HPDE6-E6E7 (cell line): ENCODE measurements around the gene DENND5A.
"Not testable (repeated sequence)": the region's sequence is repeated elsewhere in the genome, so short reads cannot be mapped to it uniquely, and the experiment has no call there.

Experiments
- DNase-seq: peaks from one replicate; pipeline ENCODE4 v3.0.0; 2011; ENCODE audit warnings: missing footprints; ENCODE audit errors: extremely low spot score

The DENND5A gene

DNA sequence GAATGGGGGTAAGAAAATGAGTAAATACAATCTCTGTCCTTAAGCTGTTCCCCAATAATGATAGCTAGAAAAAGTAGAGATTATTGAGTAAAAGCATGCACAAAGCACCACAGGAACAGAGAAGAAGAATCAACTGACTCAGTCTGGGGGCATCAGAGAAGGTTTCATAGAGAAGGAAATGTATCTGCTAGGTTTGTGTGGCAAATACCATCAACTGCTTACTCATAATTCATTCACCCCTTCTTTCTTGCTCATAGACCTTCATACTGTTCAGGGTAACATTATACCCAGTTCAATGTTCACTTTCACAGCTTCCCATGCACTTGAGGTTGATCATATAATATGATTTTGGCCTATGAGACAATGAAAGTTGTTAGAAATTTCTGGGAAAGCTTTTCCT lies 88.6 kb downstream of the DENND5A start:
- DNase-seq = no peak

DNA sequence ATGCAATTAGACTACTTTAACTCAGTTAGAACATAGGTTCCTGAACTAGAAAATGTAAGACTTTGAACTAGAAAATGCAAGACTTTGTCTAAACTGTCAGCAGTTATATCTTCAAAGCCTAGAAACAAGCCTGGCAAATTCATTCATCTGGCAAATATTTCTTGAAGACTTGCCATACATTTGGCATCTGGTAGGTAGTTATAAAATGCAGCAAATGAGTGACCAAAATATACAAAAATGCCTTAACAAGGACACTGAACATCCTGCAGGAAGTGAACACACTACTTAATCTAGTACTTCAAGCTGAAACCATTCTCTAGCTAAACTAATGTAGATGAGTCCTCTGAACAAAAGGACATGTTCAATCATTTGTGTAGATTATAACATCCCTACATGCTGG lies 89.0 kb downstream of the DENND5A start:
- DNase-seq = no peak

DNA sequence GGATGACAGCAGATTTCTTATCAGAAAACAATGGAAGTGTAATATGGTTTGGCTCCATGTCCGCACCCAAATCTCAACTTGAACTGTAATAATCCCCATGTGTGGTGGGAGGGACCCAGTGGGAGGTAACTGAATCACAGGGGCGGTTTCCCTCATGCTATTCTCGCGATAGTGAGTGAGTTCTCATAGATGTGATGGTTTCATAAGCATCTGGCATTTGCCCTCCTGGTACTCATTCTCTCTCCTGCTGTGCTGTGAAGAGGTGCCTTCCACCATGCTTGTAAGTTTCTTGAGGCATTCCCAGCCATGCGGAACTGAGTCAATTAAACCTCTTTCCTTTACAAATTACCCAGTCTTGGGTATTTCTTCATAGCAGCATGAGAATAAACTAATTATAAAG lies 92.8 kb downstream of the DENND5A start:
- no peak for DNase-seq

DNA sequence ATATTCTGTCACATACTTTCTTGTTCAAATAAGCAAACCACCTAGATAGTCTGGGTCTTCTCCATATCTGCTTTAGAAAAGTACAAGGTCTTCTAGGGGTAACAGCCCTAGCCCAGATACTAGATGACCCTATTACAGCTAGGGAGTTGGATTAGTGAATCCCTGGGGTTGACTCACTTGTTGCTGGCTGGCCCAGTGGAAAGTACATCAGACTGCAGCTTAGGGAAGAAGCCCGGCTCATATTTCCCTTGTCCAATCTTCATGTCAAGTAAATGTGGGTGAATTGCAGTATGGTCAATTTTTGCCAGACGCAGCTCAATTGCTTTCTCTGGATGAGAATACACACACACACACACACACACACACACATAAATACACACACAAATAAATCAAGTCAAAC lies 94.7 kb downstream of the DENND5A start:
- no peak for DNase-seq

DNA sequence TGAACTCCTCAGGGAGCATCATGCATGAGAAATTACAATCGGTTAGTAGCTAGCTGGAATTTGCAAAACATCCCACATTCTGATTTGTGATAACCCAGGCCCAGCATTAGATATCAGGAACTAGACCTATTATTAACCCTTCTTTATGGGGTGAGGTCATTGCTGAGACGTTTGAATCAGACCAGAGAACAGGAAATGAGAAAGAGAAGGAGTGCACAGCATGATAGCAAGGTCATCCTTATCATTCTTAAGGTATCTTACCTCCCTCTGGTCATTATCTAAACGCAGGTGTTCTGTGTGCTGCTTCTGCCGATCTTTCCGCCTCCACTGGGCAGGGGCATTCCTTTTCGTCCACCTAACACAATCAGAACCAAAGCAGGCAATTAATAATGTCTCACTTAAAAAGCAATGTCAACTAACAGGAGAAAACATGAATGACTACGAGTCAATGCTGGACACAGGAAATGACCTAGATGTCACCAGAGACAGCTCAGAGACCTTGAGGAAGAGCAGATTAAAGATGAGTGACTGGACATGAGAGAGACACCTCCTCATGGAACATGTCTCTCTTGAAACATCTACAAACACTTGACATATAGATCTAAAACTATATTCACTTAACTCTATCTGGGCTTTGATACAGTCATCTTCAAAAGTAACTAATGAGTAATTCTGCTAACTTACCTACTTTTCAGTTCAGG lies 95.4 kb downstream of the DENND5A start:
- DNase-seq = no peak

DNA sequence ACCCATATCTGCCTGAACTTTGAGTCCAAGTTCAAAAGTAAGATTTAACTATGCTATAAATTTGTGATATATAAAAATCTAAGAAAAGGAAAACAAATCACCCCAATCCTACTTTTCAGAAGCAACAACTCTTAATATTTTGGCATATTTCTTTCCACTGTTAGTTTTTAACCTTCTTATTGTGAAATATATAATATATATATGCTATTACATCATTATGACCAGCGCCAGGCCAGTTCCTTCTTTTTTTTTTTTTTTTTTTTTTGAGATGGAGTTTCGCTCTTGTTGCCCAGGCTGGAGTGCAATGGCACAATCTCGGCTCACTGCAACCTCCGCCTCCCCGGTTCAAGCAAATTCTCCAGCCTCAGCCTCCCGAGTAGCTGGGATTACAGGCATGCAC lies 103.2 kb downstream of the DENND5A start:
- DNase-seq = not testable (repeated sequence)

DNA sequence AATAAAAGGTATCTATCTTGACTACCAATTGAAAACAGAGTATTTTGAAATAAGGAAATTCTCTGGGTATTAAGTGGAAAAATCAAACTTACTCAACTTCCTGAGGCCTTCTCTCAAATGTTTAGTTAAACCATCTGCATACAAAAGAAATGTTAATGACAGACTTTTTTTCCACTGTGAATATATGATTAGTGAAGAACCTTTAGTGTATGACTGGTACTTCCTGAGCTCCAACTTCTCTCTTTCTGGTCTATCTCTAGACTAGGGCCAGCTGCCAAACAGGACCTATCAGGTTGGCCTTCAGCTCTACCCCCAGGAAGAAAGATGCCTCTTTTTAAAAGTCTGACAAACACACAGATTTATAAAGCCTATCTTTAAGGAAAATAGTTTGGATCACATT lies 105.0 kb downstream of the DENND5A start:
- no peak for DNase-seq

DNA sequence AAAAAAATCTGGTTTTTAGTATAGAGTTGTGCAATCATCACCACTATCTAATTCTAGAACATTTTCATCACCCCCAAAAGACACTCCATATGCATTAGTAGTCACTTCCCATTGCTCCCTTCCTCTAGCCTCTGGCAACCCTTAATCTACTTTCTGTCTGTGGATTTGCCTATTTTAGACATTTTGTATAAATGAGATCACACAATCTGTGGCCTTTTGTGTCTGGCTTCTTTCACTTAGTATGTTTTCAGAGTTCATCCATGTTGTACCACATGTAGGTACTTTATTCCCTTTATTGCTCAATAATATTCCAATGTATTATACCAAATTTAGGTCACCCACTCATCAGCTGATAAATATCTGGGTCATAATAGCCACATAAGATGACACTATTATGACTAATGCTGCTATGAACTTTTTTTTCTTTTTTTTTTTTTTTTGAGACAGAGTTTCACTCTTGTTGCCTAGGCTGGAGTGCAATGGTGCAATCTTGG lies 106.2 kb downstream of the DENND5A start:
- no peak for DNase-seq

DNA sequence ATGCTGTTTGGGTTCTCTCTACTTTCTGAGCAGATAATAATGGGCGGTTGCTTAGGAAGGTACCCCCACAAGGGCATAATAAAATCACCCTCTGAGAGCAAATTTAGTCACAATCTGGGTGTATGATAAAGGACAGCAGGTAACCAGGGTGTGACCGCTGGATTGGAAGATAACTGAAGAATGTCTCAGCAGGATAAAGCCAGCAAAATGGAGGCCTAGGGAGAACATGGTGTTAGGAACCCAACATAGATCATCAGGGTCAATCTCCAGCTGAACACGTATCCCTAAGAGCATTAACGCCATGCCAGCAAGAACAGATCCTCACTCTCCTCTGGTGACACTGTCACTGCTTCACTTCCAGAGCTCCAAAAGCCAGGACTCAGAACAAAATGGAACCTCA lies 109.2 kb downstream of the DENND5A start:
- no peak for DNase-seq

DNA sequence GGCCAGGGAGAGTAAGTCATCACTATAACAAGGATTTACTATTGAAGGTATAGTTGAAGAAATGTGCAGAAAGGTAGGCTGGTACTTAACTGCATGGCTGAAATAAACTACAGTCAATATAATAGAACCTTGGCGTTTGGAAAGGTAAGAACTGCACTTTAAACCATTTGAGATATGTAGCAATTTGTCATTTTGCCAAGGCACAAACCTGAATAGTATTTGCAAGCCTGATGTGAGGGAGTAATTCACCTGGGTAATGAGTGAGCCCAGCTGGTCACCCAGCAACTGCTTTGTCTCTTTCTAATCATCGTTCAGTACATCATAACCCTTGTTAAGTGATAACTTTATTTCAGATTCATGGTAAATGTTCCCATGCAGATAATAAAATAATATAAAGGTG lies 111.5 kb downstream of the DENND5A start:
- no peak for DNase-seq

DNA sequence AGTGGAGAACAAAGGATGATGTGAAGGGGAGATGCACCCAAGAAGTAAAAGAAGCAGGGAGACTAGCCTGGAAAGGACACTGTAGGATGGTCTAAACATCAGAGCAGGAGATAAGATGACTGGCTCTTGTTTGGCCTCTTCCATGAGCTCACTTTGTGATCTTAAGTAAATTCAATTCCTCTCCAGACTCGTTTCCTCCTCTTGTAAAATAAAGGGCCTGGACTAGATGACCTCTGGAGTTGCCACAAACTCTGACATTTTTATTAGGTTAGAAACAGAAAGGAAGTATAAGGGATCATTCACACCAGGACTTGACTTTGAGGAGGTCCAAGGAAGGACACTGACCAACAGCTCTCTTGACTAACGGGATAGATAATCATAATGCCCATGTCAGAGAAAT lies 113.5 kb downstream of the DENND5A start:
- no peak for DNase-seq

DNA sequence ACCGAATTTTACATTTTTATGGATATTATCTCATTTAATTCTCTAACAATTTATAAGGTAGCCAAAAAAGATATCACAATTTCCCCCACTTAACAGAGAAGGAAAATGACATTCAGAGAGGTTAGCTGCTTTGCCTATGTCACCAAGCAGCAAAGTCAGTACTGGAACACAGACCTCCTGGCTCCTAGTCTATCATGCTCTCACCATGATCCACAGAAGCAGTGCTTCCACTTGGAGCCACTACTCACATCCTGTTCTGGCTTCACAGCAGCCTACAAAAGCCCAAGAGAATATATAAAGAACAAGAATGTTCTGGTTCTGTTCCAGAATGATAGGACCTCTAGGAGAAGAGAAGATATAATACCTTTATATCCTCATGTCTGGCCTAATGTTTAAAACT lies 114.2 kb downstream of the DENND5A start:
- no peak for DNase-seq

DNA sequence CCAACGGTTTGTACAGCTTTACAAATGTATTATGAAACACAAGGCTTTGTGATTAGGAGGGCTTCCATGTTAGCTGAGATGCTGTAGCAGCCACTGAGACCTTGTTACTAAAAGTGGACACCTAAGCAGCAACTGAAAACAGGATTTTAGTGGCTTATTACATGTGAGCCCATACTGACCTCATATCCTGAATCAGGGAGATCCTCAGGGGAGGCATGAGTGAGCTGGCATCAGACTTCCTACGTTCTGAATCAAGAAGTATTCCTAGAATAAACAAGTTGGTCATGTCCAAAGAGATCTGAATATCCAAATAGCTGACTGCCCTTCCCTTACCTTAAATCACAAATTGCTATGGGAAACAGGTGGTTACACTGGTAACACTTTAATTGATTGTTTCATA lies 114.6 kb downstream of the DENND5A start:
- no peak for DNase-seq

DNA sequence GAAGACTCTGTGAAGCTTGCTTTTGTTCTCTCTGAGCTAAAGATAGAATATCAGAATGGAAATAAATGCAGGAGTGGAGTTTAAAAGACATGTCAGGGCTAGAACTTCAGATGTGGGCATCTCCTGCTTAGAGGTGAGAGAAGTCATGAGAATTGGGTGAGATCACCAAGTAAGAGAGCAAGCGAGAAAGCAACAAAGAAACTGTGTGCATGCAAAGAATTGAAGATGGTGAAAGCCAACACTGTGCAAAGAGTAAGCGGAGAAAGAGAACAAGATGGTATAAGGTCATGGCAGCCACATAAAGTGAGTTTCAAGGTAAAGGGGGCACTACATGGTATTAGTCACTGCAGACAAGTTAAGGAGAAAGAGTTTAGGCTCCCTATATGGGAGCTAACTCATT lies 116.4 kb downstream of the DENND5A start:
- DNase-seq = no peak

DNA sequence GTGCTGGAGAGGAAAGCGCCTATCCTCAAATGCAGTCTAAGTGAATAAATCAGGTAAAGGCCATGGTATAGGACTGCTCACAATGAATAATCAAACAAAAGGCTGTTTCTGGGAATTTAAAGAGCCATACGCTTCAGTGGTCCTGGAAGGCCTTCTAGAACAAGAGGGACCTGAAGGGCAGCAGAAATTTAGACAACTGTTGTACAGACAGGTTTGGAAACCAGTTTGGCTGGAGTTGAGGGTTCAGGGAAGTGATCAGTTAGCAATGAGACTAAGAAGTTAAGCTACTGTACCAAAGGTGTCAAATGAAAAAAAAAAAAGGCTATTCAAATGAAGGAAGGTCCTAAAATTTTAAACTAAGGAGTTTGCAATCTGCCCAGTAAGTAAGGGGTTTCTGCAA lies 117.1 kb downstream of the DENND5A start:
- no peak for DNase-seq

DNA sequence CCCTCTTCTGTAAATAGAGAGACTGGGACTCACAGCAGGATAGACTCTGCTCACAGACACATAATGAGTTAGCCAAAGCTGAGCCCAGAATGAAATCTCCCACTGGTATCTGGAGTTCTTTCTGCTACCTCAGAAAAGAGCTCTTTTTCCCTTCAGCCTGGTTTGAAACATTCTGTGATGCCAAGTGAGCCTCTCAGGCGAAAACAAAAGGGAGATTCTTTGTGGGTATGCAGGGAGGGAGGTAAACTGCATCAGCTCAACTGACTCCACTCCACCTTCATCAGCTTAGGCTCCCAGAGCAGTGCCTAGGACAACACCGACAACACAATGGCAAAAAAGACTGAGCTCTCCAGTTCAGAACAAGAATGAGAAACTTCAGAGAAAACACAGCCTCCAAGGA lies 118.7 kb downstream of the DENND5A start:
- no peak for DNase-seq

DNA sequence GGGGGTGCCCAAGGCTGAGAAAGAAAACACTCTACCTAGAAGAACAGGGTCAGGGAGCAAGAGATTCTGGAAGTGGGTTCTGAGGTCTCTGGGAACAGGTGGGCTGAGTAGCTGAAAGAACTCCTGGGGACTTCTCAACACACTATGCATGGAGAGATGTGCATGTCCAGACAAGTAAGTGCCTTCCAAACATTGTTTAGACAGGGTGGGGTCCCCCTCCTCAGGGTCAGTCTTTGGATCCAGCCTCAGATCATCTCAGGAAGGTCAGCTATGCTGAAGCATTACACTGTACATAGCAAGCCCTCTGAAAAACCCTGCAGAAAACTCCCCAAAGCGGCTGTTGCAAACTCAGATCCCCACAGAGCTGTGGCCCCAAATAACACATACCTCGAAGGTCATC lies 119.9 kb downstream of the DENND5A start:
- no peak for DNase-seq

DNA sequence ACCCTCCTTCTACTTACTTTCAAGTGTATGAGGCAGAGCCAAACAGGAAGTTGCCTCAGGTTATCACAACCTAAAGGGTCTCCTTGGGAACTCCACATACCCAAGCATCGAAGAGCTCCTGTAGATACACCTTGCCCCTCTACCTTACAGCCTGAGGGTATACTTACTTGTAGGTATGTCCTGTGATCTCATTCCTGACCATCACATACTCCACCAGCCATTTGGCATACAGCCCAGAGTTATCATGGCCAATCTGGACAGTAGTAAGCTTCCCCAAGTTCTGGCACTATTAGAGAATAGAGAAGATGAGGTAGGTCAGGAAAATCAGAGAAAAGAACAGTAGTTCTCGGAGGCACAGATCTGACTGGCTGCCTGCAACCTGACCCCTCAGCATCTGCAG lies 120.3 kb downstream of the DENND5A start:
- DNase-seq = no peak

DNA sequence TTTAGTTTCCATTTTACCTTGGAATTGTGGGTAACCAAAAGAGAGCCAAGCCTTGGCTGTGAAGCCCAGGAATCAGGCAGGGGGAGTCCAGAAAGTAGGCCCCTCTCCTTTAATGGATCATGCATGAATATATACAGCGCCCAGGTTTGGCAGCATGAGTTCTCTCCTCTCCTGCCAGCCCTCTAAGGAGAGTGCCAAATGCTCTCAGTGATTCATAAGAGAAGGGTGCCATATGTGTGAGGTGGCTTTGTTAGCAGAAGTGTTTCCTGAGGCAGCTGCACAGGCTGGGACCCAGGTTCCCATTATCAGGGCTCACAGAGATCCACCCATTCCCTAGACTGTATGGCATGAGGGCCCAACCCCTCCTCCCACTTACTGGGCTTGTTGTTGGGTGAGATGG lies 121.4 kb downstream of the DENND5A start:
- DNase-seq = no peak

DNA sequence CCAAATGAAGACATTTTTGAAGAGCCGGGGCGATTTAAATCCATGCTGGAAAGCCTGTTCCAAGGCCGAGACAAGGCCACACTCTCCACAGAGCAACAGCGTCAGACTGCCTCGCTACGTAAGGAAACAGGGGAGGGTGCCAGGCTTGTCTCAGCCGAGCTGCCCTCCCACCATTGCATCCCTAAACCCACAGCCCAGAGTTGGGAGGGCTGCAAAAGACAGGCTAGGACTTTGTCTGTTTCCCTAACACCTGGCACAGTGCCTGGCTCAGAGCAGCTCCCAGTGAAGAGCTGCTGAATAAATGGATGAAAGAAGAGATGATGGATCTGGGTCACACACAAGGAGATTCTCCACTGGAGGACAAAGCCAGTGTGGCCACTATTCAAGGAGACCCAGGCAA lies 122.4 kb downstream of the DENND5A start:
- DNase-seq = no peak

DNA sequence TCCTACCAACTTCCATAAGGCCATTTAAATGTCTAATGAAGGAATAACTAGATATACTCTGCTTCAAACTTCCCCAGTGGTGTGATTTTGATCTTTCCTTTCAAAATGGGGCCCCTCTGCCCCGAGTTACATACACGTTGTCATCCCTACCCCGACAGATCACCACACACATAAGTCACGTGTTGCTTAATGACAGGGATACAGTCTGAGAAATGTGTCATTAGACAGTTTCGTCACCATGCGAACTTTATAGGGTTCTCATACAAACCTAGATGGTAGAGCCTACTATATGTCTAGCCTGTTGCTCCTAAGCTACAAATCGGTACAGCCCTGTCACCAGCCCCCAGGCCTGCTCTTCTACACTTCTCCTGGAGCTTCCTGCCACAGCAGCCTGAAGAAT lies 124.0 kb downstream of the DENND5A start:
- DNase-seq = no peak

DNA sequence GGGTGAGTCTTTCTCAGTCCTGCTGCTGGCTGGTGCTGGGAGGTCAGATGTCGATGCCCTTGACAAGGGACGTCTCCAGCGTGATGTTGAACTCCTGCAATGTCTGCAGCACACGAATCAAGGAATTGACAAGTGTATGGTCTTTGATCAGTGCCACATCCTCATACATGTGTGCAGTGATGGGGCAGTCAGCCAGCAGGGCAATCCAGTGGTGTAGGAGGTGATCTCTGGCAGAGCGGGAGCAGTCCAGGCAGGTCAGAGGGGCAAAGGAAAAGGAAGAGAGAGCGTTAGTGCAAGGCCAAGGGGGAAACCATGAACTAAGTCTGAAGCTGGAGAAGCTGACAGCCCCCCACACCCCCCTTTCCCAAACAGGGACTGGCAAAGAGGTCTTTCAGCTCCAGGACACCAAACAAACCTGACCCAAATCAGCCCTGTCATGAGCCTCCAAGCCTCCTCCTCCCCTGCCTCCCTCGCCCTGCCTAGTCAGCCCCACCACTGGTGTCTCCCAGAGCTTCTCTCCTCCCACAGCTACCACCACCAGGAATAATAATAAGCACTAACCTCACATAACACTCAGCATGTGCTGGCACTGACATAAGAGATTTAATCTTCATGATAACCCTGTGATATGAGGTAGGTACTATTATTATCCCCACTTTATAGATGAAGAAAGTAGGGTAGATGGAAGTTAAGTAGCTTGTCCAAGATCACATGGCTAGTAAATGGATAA lies 125.4 kb downstream of the DENND5A start:
- no peak for DNase-seq
